Liver (tissue), 9 donors: ENCODE results near the gene LAMC3. TPM values are rescaled to one million over a fixed set of nuclear protein-coding genes. Genes with fewer than 3 reads are reported as not detected.

Experiments used
- DNase-seq: peaks from one replicate; pipeline ENCODE4 v3.0.0-alpha.2; 2017; ENCODE audit warnings: low spot score
- H3K27ac ChIP-seq, 2 donors: one replicate each; pipeline ENCODE4 v1.7.0; 2013; ENCODE audit warnings: inconsistent platforms in 2 of 2, low read length in 2 of 2, control low read depth in 1 of 2, low read depth in 1 of 2, mild to moderate bottlenecking in 1 of 2
- H3K27me3 ChIP-seq, 4 donors: one replicate each; pipeline versions ENCODE4 v1.6.1 to v1.7.0; 2013; ENCODE audit warnings: low read length in 3 of 4, inconsistent platforms in 1 of 4, mild to moderate bottlenecking in 1 of 4, moderate library complexity in 1 of 4; ENCODE audit not compliant: control insufficient read depth in 4 of 4, insufficient read depth in 4 of 4
- H3K36me3 ChIP-seq, 4 donors: one replicate each; pipeline versions ENCODE4 v1.6.1 to v1.7.0; 2013; ENCODE audit warnings: low read length in 3 of 4, mild to moderate bottlenecking in 3 of 4, low read depth in 1 of 4, moderate library complexity in 1 of 4; ENCODE audit not compliant: control insufficient read depth in 4 of 4, insufficient read depth in 3 of 4
- H3K4me1 ChIP-seq, 4 donors: one replicate each; pipeline versions ENCODE4 v1.6.1 to v1.7.0; 2013; ENCODE audit warnings: low read length in 3 of 4, mild to moderate bottlenecking in 3 of 4, moderate library complexity in 1 of 4; ENCODE audit not compliant: control insufficient read depth in 4 of 4, insufficient read depth in 4 of 4
- H3K4me3 ChIP-seq, 3 donors: one replicate each; pipeline versions ENCODE4 v1.6.1 to v1.7.0; 2013; ENCODE audit warnings: low read length in 3 of 3, control low read depth in 1 of 3, low read depth in 1 of 3, mild to moderate bottlenecking in 1 of 3
- H3K9ac ChIP-seq, 2 donors: one replicate each; pipeline ENCODE4 v1.7.0; 2013; ENCODE audit warnings: low read length in 2 of 2, mild to moderate bottlenecking in 2 of 2, moderate library complexity in 2 of 2, control low read depth in 1 of 2, low read depth in 1 of 2
- H3K9me3 ChIP-seq, 4 donors: one replicate each; pipeline versions ENCODE4 v1.6.1 to v1.7.0; 2013; ENCODE audit warnings: low read length in 3 of 4; ENCODE audit not compliant: control insufficient read depth in 4 of 4
- ATF3 ChIP-seq: IDR thresholded peaks from 2 replicates; pipeline ENCODE4 v1.6.1; 2016; ENCODE audit warnings: antibody characterized with exemption
- EGR1 ChIP-seq, 2 donors: IDR thresholded peaks; 2 replicates each; pipeline ENCODE4 v1.6.1; 2016 to 2018; ENCODE audit warnings: antibody characterized with exemption in 2 of 2, low read depth in 2 of 2
- FOXA1 ChIP-seq: IDR thresholded peaks from 2 replicates; pipeline ENCODE4 v1.6.1; 2016; ENCODE audit warnings: antibody characterized with exemption
- FOXA2 ChIP-seq: IDR thresholded peaks from 2 replicates; pipeline ENCODE4 v1.6.1; 2016; ENCODE audit warnings: antibody characterized with exemption
- HNF4A ChIP-seq, 2 donors: conservative IDR thresholded peaks; 2 replicates each; pipeline ENCODE4 v1.6.1; 2016; ENCODE audit warnings: antibody characterized with exemption in 2 of 2, mild to moderate bottlenecking in 2 of 2
- HNF4G ChIP-seq: IDR thresholded peaks from 2 replicates; pipeline ENCODE4 v1.6.1; 2016; ENCODE audit warnings: antibody characterized with exemption
- JUND ChIP-seq, 2 donors: IDR thresholded peaks; 2 replicates each; pipeline ENCODE4 v1.6.1; 2016; ENCODE audit warnings: antibody characterized with exemption in 2 of 2
- NR2F2 ChIP-seq: IDR thresholded peaks from 2 replicates; pipeline ENCODE4 v1.6.1; 2016; ENCODE audit warnings: antibody characterized with exemption
- RAD21 ChIP-seq, 2 donors: IDR thresholded peaks; 2 replicates each; pipeline ENCODE4 v1.6.1; 2016; ENCODE audit warnings: antibody characterized with exemption in 2 of 2, mild to moderate bottlenecking in 2 of 2
- RXRA ChIP-seq, 2 donors: IDR thresholded peaks; 2 replicates each; pipeline ENCODE4 v1.6.1; 2017 to 2018; ENCODE audit warnings: antibody characterized with exemption in 2 of 2, mild to moderate bottlenecking in 1 of 2
- SP1 ChIP-seq: IDR thresholded peaks from 2 replicates; pipeline ENCODE4 v1.6.1; 2018; ENCODE audit warnings: antibody characterized with exemption, mild to moderate bottlenecking
- TAF1 ChIP-seq: conservative IDR thresholded peaks from 2 replicates; pipeline ENCODE4 v1.6.1; 2016; ENCODE audit warnings: antibody characterized with exemption, mild to moderate bottlenecking
- YY1 ChIP-seq: IDR thresholded peaks from 2 replicates; pipeline ENCODE4 v1.6.1; 2016; ENCODE audit warnings: antibody characterized with exemption, mild to moderate bottlenecking
- WGBS: extraction: QIAGEN DNeasy Blood & Tissue Kit; methylation state at CpG from one replicate; pipeline ENCODE4 v1.1.7; 2013; 5-methylcytosine and 5-hydroxymethylcytosine counted together
- polyA plus RNA-seq, 2 donors: library from polyadenylated mRNA; stranded (reverse) in 1 of 2; unstranded in 1 of 2; fragments of 200-250 nt in 1 of 2; fragments of >200 nt in 1 of 2; fragmentation: Nextera tagmentation in 1 of 2; extraction: Ambion mirVana in 1 of 2; gene quantifications; one replicate each; pipeline versions ENCODE4 v1.2.1 to v1.2.3, GENCODE V29; 2013 to 2015
- total RNA-seq, 2 donors: library from RNA; depleted of rRNA; stranded (reverse); fragments of >200 nt; gene quantifications; one replicate each; pipeline ENCODE4 v1.2.3, GENCODE V29; 2014
- TF ChIP-seq, protein P1 (sequence below): IDR thresholded peaks from 2 replicates; pipeline ENCODE4 v1.6.1; 2016; ENCODE audit warnings: antibody characterized with exemption, mild to moderate bottlenecking
- TF ChIP-seq, protein P2 (sequence below): IDR thresholded peaks from 2 replicates; pipeline ENCODE4 v1.6.1; 2016; ENCODE audit warnings: antibody characterized with exemption
- TF ChIP-seq, protein P3 (sequence below): IDR thresholded peaks from 2 replicates; pipeline ENCODE4 v1.6.1; 2016; ENCODE audit warnings: antibody characterized with exemption
- TF ChIP-seq, protein P4 (sequence below): fragments of 150-350 bp; IDR thresholded peaks from 2 replicates; pipeline ENCODE4 v1.5.1; 2017; ENCODE audit warnings: improper control_type of control experiment, low read depth, low read length; ENCODE audit not compliant: missing input control
- donor health status: healthy.
- donor health status: healthy.
- donor health status: healthy.
- donor health status: healthy.
- donor health status: healthy.

LAMC3 gene
- total and polyA plus RNA-seq, 4 donors, result 1.4 to 5.9 (median 2.9) TPM

DNA sequence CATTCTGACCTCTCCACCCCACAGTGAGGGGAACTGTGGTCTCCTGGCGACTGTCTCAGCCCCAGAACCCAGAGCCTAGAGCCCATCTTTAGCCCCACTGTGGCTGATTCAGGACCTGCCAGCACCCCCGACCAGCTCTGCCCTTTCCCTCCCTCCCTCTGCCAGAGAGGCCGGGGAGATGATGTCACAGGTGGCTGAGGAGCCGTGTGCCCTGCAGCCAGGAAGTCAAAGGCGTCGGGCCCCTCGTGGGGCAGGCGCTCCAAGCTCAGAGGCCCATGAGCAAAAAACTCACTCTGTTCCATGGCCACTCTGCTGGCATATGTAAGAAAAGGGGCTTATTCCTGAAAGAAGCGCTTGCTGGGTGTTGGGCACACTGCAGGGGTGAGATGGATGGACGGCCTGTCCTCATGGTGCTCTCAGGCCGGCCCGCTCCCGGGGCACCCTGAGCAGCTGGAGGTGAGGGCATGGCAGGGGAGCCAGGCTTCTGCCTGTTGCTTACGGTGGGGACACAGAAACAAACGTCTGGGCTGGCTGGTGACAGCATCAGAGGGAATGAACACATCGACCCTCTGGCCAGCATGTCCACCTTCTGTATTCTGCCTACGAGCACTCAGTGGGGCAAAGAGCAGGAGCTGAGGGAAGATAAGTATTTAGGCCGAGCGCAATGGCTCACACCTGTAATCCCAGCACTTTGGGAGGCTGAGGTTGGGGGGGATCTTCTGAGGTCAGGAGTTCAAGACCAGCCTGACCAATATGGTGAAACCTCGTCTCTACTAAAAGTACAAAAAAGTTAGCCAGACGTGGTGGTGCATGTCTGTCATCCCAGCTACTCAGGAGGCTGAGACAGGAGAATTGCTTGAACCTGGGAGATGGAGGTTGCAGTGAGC is 41.1 kb downstream of the LAMC3 start:
- WGBS, result 61% methylated on average over 21 of the region's 21 CpGs
- no peak for TF ChIP-seq HNF4G
- TF ChIP-seq ATF3, result no peak
- TF ChIP-seq, protein P1, sequence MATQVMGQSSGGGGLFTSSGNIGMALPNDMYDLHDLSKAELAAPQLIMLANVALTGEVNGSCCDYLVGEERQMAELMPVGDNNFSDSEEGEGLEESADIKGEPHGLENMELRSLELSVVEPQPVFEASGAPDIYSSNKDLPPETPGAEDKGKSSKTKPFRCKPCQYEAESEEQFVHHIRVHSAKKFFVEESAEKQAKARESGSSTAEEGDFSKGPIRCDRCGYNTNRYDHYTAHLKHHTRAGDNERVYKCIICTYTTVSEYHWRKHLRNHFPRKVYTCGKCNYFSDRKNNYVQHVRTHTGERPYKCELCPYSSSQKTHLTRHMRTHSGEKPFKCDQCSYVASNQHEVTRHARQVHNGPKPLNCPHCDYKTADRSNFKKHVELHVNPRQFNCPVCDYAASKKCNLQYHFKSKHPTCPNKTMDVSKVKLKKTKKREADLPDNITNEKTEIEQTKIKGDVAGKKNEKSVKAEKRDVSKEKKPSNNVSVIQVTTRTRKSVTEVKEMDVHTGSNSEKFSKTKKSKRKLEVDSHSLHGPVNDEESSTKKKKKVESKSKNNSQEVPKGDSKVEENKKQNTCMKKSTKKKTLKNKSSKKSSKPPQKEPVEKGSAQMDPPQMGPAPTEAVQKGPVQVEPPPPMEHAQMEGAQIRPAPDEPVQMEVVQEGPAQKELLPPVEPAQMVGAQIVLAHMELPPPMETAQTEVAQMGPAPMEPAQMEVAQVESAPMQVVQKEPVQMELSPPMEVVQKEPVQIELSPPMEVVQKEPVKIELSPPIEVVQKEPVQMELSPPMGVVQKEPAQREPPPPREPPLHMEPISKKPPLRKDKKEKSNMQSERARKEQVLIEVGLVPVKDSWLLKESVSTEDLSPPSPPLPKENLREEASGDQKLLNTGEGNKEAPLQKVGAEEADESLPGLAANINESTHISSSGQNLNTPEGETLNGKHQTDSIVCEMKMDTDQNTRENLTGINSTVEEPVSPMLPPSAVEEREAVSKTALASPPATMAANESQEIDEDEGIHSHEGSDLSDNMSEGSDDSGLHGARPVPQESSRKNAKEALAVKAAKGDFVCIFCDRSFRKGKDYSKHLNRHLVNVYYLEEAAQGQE, result no peak
- TF ChIP-seq FOXA1, result no peak
- no peak for TF ChIP-seq HNF4A (conservative IDR thresholded peaks at IDR 0.05)
- TF ChIP-seq FOXA2, result no peak
- TF ChIP-seq RAD21 (IDR thresholded peaks at IDR 0.05), result no peak
- TF ChIP-seq, protein P2, sequence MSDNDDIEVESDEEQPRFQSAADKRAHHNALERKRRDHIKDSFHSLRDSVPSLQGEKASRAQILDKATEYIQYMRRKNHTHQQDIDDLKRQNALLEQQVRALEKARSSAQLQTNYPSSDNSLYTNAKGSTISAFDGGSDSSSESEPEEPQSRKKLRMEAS, result no peak
- TF ChIP-seq SP1, result no peak
- TF ChIP-seq EGR1 (IDR thresholded peaks at IDR 0.05; ENCODE audit: low read depth in 2 of 2), result no peak
- TF ChIP-seq, protein P3, sequence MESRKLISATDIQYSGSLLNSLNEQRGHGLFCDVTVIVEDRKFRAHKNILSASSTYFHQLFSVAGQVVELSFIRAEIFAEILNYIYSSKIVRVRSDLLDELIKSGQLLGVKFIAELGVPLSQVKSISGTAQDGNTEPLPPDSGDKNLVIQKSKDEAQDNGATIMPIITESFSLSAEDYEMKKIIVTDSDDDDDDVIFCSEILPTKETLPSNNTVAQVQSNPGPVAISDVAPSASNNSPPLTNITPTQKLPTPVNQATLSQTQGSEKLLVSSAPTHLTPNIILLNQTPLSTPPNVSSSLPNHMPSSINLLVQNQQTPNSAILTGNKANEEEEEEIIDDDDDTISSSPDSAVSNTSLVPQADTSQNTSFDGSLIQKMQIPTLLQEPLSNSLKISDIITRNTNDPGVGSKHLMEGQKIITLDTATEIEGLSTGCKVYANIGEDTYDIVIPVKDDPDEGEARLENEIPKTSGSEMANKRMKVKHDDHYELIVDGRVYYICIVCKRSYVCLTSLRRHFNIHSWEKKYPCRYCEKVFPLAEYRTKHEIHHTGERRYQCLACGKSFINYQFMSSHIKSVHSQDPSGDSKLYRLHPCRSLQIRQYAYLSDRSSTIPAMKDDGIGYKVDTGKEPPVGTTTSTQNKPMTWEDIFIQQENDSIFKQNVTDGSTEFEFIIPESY, result no peak
- no peak for TF ChIP-seq YY1
- TF ChIP-seq, protein P4, sequence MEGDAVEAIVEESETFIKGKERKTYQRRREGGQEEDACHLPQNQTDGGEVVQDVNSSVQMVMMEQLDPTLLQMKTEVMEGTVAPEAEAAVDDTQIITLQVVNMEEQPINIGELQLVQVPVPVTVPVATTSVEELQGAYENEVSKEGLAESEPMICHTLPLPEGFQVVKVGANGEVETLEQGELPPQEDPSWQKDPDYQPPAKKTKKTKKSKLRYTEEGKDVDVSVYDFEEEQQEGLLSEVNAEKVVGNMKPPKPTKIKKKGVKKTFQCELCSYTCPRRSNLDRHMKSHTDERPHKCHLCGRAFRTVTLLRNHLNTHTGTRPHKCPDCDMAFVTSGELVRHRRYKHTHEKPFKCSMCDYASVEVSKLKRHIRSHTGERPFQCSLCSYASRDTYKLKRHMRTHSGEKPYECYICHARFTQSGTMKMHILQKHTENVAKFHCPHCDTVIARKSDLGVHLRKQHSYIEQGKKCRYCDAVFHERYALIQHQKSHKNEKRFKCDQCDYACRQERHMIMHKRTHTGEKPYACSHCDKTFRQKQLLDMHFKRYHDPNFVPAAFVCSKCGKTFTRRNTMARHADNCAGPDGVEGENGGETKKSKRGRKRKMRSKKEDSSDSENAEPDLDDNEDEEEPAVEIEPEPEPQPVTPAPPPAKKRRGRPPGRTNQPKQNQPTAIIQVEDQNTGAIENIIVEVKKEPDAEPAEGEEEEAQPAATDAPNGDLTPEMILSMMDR, result no peak
- no peak for TF ChIP-seq JUND (IDR thresholded peaks at IDR 0.05)
- no peak for TF ChIP-seq RXRA (IDR thresholded peaks at IDR 0.05)
- no peak for TF ChIP-seq TAF1
- TF ChIP-seq NR2F2, result no peak
- H3K9ac ChIP-seq, result no peak overlapping the region
- H3K4me3 ChIP-seq, result no peak overlapping the region
- peaks cover 0 to 1% (median 0%) of the 10 kb centered on the region in 4 donors for H3K4me1 ChIP-seq
- H3K27ac ChIP-seq, result no peak overlapping the region
- H3K9me3 ChIP-seq, result no peaks in the 10 kb centered on the region
- H3K27me3 ChIP-seq, result peaks cover 0 to 7% (median 0%) of the 10 kb centered on the region in 4 donors
- no peaks in the 10 kb centered on the region for H3K36me3 ChIP-seq
- DNase-seq, result no peak
